AG04449 (cell line): Measurements from ENCODE around the gene GPR176.

Experiments
- CTCF ChIA-PET: fragments of 350-600 bp; formaldehyde crosslinking; extraction: SDS; loops from one replicate; lab custom pipeline; 2021; ENCODE audit warnings: antibody characterized with exemption; lab: Yijun Ruan, JAX
- POLR2A ChIA-PET: fragments of 400-600, 350-600 bp; formaldehyde crosslinking; extraction: SDS; loops from one replicate; lab custom pipeline; 2020; ENCODE audit warnings: antibody characterized with exemption, inconsistent platforms; lab: Yijun Ruan, JAX
- DNase-seq: peaks from one replicate; pipeline ENCODE4 v3.0.0-alpha.2; 2010; ENCODE audit warnings: low read depth, low spot score
- H3K4me3 ChIP-seq: 2 replicates; pipeline ENCODE4 v1.5.1; 2011; ENCODE audit warnings: low read depth, mild to moderate bottlenecking, control low read depth, low read length
- CTCF ChIP-seq: IDR thresholded peaks from one replicate; pipeline ENCODE4 v1.5.1; 2011; ENCODE audit warnings: mild to moderate bottlenecking, moderate library complexity, low read length, control low read depth, inconsistent platforms; ENCODE audit not compliant: insufficient read depth; ENCODE audit errors: missing control alignments

The GPR176 gene

GRCh38 chr15:39922462-39923092 lies 2.5 kb upstream of the GPR176 start:
- ChIA-PET POLR2A (interaction anchor here (1.4 kb wide), 1 partner anchor 11 kb away, joined by 7 read pairs; the partner anchor contains the start of gene EIF2AK4), CTCF (interaction anchor here (1.5 to 2.2 kb wide), 2 partner anchors 11 to 137 kb away, joined by 4 to 8 read pairs; partner anchors contain the start of gene EIF2AK4)
- DNase-seq = no peak
- H3K4me3 ChIP-seq = no peak overlapping the region
- no peak for TF ChIP-seq CTCF

- CTCF ChIA-PET = interaction anchor here (0.6 to 2.2 kb wide), 2 partner anchors 136 to 163 kb away, joined by 3 to 8 read pairs; no protein-coding TSS in a partner anchor
- DNase-seq = no peak
- POLR2A ChIA-PET = interaction anchor here (1.9 to 2.7 kb wide), 2 partner anchors 13 kb away, joined by 6 to 15 read pairs; partner anchors contain the start of gene EIF2AK4
- TF ChIP-seq CTCF = no peak
- peak overlapping the region; percentile 90 for H3K4me3 ChIP-seq
Observed at GRCh38 chr15:39921274-39921638, 1.2 kb upstream of the GPR176 start.

GRCh38 chr15:39920510-39921273 lies 626 bp upstream of the GPR176 start:
- peak overlapping the region; percentile 90 for H3K4me3 ChIP-seq
- TF ChIP-seq CTCF = peak; percentile 9
- ChIA-PET CTCF (interaction anchor here (0.6 to 2.2 kb wide), 4 partner anchors 13 to 163 kb away, joined by 3 to 8 read pairs (median 6); no protein-coding TSS in a partner anchor), POLR2A (interaction anchor here (0.7 to 2.7 kb wide), 3 partner anchors 13 to 98 kb away, joined by 3 to 15 read pairs (median 6); partner anchors contain the start of gene EIF2AK4)
- no peak for DNase-seq

GRCh38 chr15:39919411-39919747 lies 687 bp downstream of the GPR176 start:
- ChIA-PET CTCF (interaction anchor here (0.9 to 1.7 kb wide), 2 partner anchors 14 to 35 kb away, joined by 3 to 5 read pairs; no protein-coding TSS in a partner anchor), POLR2A (interaction anchor here (0.6 to 2.7 kb wide), 5 partner anchors 12 to 284 kb away, joined by 3 to 15 read pairs (median 3); partner anchors contain the start of gene EIF2AK4)
- DNase-seq = no peak
- TF ChIP-seq CTCF = no peak
- H3K4me3 ChIP-seq = peak overlapping the region; percentile 90

GRCh38 chr15:39918688-39919385 lies 1.2 kb downstream of the GPR176 start:
- H3K4me3 ChIP-seq = peak overlapping the region; percentile 90
- ChIA-PET CTCF (interaction anchor here (0.9 to 1.7 kb wide), 2 partner anchors 14 to 35 kb away, joined by 3 to 5 read pairs; no protein-coding TSS in a partner anchor), POLR2A (interaction anchor here (1.0 to 2.7 kb wide), 2 partner anchors 15 to 130 kb away, joined by 3 to 15 read pairs; partner anchors contain the start of gene EIF2AK4)
- peak; percentile 80 for DNase-seq
- no peak for TF ChIP-seq CTCF
